Measurements from ENCODE around the gene ZBTB43.
"Not testable (repeated sequence)": the region's sequence is repeated elsewhere in the genome, so short reads cannot be mapped to it uniquely, and the experiment has no call there.

The ZBTB43 gene

DNA sequence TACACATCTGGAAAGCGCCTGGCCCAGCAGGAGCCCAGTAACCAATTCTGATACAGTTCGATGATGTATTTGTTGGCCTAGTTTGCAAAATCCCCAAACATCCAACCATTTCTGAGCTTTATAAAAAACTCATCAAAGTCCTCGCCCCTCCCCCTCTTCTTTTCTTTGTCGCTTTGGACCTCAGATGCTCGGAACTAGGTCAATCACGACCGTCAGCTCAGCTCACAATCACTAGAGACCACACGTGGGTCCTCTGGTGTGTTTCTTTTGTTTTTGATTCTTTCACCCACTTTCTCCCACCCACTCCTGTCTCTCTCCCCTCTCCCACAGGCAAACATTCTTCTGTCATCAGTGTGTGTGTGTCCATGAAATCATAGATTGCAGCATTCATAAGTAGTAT lies 26.7 kb upstream of the ZBTB43 start:
- no peak overlapping the region for H3K9ac ChIP-seq (ENCODE audit: low read length)
- no peaks in the 10 kb centered on the region for H3K36me3 ChIP-seq (ENCODE audit: control insufficient read depth, insufficient read depth, low read length, severe bottlenecking)
- H3K4me3 ChIP-seq (ENCODE audit: low read length), result no peak overlapping the region
- no peaks in the 10 kb centered on the region for H3K4me1 ChIP-seq (ENCODE audit: control insufficient read depth, insufficient read depth, low read length)
- H3K9me3 ChIP-seq (ENCODE audit: control insufficient read depth, low read length), result no peaks in the 10 kb centered on the region
- no peak for DNase-seq (ENCODE audit: low read depth)
- peaks cover 61% of the 10 kb centered on the region for H3K27me3 ChIP-seq (replicated peaks; ENCODE audit: control insufficient read depth, insufficient read depth, low read length)

DNA sequence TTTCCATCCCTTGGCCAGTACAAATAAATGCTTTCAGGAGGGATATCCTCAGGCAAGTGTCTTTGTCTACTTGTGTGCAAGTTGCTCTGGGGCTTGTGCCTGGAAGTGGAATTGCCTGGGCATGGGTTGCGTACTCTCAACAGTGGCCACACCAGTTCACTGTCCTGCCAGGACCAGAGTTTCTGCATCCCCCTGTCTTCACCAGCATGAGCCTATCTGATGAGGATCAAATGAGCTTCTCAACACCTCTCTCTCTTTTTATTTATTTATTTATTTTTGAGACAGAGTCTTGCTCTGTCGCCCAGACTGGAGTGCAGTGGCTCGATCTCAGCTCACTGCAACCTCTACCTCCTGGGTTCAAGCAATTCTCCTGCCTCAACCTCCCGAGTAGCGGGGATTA lies 26.1 kb upstream of the ZBTB43 start:
- not testable (repeated sequence) for H3K9ac ChIP-seq (ENCODE audit: low read length); H3K4me1 ChIP-seq (ENCODE audit: control insufficient read depth, insufficient read depth, low read length); H3K9me3 ChIP-seq (ENCODE audit: control insufficient read depth, low read length); H3K4me3 ChIP-seq (ENCODE audit: low read length); H3K36me3 ChIP-seq (ENCODE audit: control insufficient read depth, insufficient read depth, low read length, severe bottlenecking); DNase-seq (ENCODE audit: low read depth)
- H3K27me3 ChIP-seq (replicated peaks; ENCODE audit: control insufficient read depth, insufficient read depth, low read length), result peaks cover 60% of the 10 kb centered on the region

DNA sequence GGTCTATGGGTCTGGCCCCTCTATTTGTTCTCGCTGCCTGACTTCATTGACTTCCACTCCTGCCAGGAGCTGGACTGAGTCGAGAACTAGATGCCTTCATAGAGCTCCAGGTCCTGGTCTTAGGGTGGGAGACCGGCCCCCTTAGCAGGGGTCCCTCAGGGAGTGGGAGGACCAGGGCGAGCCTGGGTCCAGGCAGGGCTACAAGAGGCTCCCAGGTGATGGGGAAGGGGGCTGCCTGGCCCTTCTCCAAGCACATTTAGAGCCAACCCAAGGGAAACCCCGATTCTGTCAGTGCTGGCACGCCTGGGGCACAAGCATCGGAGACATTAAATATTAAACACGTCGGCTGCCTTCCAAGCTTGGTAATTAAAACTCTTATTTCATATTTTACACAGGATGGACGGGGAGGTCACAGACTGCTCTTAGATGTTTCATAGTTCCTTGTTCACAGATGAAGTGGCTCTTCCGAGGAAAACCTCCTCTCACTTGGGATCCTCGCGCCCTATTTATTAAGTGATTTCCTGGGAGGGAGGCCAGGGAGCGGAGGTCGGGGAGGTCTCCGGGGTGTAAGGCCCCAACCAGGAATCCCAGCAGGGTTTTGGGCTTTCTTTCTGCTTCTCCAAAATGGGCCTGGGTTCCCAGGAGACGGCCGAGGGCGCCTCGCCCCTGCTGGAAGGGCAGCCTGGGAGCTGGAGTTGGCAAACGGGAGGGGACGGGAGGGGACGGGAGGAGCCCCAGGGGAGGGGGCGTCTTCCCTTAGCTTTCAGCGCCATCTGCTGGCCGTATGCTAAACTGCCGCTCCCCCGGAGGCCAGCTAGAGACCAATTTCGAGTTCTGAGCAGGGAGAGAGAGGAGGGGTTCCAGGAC lies 23.4 kb upstream of the ZBTB43 start:
- Histone ChIP-seq H3K9me3 (ENCODE audit: control insufficient read depth, low read length) (no peaks in the 10 kb centered on the region), H3K36me3 (ENCODE audit: control insufficient read depth, insufficient read depth, low read length, severe bottlenecking) (no peaks in the 10 kb centered on the region), H3K4me1 (ENCODE audit: control insufficient read depth, insufficient read depth, low read length) (no peaks in the 10 kb centered on the region), H3K4me3 (ENCODE audit: low read length) (no peak overlapping the region), H3K9ac (ENCODE audit: low read length) (no peak overlapping the region), H3K27me3 (replicated peaks; ENCODE audit: control insufficient read depth, insufficient read depth, low read length) (peaks cover 44% of the 10 kb centered on the region)
- DNase-seq (ENCODE audit: low read depth), result peak; percentile 91

DNA sequence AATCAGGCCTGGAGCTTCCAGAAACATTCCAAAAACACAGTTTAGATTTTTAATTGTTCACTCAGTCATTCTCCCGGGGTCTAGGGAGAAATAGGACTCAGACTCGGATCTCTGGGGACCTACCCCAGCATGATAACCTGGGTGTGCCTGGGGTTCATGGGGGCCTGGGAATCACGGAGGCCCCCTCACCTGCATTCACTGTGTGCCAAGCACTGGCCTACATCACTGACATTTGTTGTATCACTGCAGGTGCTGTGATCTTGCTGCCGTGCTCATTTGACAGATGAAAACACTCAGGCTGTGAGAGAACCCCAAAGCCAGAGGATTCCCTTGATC lies 22.8 kb upstream of the ZBTB43 start:
- no peak overlapping the region for H3K4me3 ChIP-seq (ENCODE audit: low read length)
- H3K27me3 ChIP-seq (replicated peaks; ENCODE audit: control insufficient read depth, insufficient read depth, low read length), result peaks cover 47% of the 10 kb centered on the region
- no peaks in the 10 kb centered on the region for H3K36me3 ChIP-seq (ENCODE audit: control insufficient read depth, insufficient read depth, low read length, severe bottlenecking)
- H3K9ac ChIP-seq (ENCODE audit: low read length), result no peak overlapping the region
- no peak for DNase-seq (ENCODE audit: low read depth)
- no peaks in the 10 kb centered on the region for H3K9me3 ChIP-seq (ENCODE audit: control insufficient read depth, low read length)
- no peaks in the 10 kb centered on the region for H3K4me1 ChIP-seq (ENCODE audit: control insufficient read depth, insufficient read depth, low read length)

DNA sequence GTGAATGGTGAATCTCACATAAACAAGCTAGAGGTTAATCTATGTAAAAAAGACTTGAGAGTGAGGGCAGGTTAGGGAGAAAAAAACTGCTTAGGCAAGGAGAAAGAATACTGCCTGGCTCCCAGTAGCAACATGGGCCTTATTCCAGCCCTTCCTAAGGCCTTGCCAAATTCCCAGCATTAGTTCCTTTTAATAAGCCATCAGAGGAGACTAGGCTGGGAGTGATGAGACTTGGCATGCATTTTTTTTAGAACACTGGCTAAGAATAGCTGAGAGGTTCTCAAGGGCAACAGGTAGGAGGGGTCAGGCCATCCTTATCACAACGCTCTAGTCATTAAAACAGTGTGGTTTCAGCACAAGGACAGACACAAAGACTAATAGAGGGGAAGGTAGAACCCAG lies 20.9 kb upstream of the ZBTB43 start:
- Histone ChIP-seq H3K9ac (ENCODE audit: low read length) (no peak overlapping the region), H3K36me3 (ENCODE audit: control insufficient read depth, insufficient read depth, low read length, severe bottlenecking) (no peaks in the 10 kb centered on the region), H3K9me3 (ENCODE audit: control insufficient read depth, low read length) (no peaks in the 10 kb centered on the region), H3K4me1 (ENCODE audit: control insufficient read depth, insufficient read depth, low read length) (peaks cover 6% of the 10 kb centered on the region), H3K4me3 (ENCODE audit: low read length) (no peak overlapping the region), H3K27me3 (replicated peaks; ENCODE audit: control insufficient read depth, insufficient read depth, low read length) (peaks cover 34% of the 10 kb centered on the region)
- no peak for DNase-seq (ENCODE audit: low read depth)

DNA sequence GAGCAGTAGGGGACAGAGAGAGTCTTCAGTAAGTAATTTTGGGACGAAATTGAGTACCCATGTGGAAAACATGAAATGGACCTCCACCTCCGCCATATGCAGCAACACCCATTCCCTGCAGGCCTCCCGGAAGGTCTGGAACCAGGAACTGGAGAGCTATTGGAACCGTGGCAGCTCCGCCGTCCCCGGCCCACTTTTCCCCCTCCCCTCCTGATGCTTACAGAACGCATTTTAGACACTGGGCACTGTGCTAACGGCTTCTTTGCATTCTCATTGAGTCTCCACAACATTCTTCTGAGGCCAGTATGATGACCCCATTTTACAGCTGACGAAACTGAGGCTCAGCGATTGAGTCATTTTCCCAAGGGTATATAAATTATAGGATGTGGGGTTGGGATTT lies 20.4 kb upstream of the ZBTB43 start:
- no peaks in the 10 kb centered on the region for H3K9me3 ChIP-seq (ENCODE audit: control insufficient read depth, low read length)
- no peak overlapping the region for H3K9ac ChIP-seq (ENCODE audit: low read length)
- H3K4me3 ChIP-seq (ENCODE audit: low read length), result no peak overlapping the region
- no peak for DNase-seq (ENCODE audit: low read depth)
- peaks cover 6% of the 10 kb centered on the region for H3K4me1 ChIP-seq (ENCODE audit: control insufficient read depth, insufficient read depth, low read length)
- H3K36me3 ChIP-seq (ENCODE audit: control insufficient read depth, insufficient read depth, low read length, severe bottlenecking), result no peaks in the 10 kb centered on the region
- peaks cover 33% of the 10 kb centered on the region for H3K27me3 ChIP-seq (replicated peaks; ENCODE audit: control insufficient read depth, insufficient read depth, low read length)

DNA sequence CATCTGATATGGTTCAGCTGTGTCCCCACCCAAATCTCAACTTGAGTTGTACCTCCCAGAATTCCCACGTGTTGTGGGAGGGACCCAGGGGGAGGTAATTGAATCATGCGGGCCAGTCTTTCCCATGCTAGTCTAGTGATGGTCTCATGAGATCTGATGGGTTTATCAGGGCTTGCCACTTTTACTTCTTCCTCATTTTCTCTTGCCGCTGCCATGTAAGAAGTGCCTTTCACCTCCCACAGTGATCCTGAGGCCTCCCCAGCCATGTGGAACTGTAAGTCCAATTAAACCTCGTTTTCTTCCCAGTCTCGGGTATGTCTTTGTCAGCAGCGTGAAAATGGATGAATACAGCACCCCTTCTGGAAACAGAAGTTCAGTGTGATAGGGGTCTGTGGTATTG lies 20.0 kb upstream of the ZBTB43 start:
- H3K27me3 ChIP-seq (replicated peaks; ENCODE audit: control insufficient read depth, insufficient read depth, low read length), result peaks cover 29% of the 10 kb centered on the region
- not testable (repeated sequence) for DNase-seq (ENCODE audit: low read depth); H3K36me3 ChIP-seq (ENCODE audit: control insufficient read depth, insufficient read depth, low read length, severe bottlenecking); H3K9ac ChIP-seq (ENCODE audit: low read length); H3K4me3 ChIP-seq (ENCODE audit: low read length); H3K9me3 ChIP-seq (ENCODE audit: control insufficient read depth, low read length); H3K4me1 ChIP-seq (ENCODE audit: control insufficient read depth, insufficient read depth, low read length)

DNA sequence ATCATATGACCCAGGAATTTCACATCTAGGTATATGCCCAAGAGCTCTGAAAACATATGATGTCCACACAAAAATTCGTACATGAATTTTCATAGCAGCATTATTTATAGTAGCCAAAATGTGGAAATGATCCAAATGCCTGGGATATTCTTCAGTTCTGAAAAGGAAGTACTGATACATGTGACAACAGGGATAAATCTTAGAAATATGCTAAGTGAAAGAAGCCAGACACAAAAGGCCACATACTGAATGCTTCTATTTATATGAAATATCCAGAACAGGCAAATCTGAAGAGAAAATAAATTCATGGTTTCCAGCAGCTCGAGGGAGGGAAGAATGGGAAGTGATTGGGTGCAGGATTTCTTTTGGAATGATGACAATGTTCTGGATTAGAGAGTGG lies 16.8 kb upstream of the ZBTB43 start:
- peak; percentile 63 for DNase-seq (ENCODE audit: low read depth)
- Histone ChIP-seq H3K4me3 (ENCODE audit: low read length) (no peak overlapping the region), H3K27me3 (replicated peaks; ENCODE audit: control insufficient read depth, insufficient read depth, low read length) (peaks cover 11% of the 10 kb centered on the region), H3K9ac (ENCODE audit: low read length) (no peak overlapping the region), H3K9me3 (ENCODE audit: control insufficient read depth, low read length) (no peaks in the 10 kb centered on the region), H3K4me1 (ENCODE audit: control insufficient read depth, insufficient read depth, low read length) (peaks cover 22% of the 10 kb centered on the region), H3K36me3 (ENCODE audit: control insufficient read depth, insufficient read depth, low read length, severe bottlenecking) (no peaks in the 10 kb centered on the region)

DNA sequence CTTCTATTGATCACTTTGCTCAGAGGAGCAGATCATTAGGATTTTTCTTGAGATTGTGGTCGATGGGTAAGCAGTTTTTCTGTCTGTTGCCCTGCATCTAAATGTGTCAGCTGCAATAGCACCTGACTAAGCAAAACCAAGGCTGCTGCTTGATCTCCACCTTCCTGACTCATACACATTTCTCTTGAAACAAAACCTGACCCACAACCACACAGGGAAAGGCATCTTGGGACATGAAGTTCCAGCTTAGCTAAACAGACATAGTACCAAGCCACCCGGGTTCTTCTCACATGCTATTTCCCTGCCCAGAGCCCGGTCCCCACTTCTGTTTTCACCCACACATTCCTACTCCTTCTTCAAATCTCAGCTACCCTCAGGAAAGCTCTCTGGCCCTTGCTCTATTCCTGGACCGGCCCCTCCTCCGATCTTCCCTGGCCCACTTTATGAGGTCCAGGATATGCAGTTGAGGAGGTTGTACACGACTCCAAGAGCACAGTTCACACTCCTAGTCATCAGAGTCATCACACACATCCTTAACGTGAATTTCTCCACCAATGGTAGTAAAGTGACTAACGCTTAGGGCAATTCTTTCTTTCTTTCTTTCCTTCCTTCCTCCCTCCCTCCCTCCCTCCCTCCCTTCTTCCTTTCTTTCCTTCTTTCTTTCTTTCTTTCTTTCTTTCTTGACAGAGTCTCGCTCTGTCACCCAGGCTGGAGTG lies 16.0 kb upstream of the ZBTB43 start:
- no peak overlapping the region for H3K9ac ChIP-seq (ENCODE audit: low read length)
- peak; percentile 62 for DNase-seq (ENCODE audit: low read depth)
- H3K9me3 ChIP-seq (ENCODE audit: control insufficient read depth, low read length), result no peaks in the 10 kb centered on the region
- peaks cover 11% of the 10 kb centered on the region for H3K27me3 ChIP-seq (replicated peaks; ENCODE audit: control insufficient read depth, insufficient read depth, low read length)
- H3K4me1 ChIP-seq (ENCODE audit: control insufficient read depth, insufficient read depth, low read length), result peaks cover 22% of the 10 kb centered on the region
- no peaks in the 10 kb centered on the region for H3K36me3 ChIP-seq (ENCODE audit: control insufficient read depth, insufficient read depth, low read length, severe bottlenecking)
- no peak overlapping the region for H3K4me3 ChIP-seq (ENCODE audit: low read length)

DNA sequence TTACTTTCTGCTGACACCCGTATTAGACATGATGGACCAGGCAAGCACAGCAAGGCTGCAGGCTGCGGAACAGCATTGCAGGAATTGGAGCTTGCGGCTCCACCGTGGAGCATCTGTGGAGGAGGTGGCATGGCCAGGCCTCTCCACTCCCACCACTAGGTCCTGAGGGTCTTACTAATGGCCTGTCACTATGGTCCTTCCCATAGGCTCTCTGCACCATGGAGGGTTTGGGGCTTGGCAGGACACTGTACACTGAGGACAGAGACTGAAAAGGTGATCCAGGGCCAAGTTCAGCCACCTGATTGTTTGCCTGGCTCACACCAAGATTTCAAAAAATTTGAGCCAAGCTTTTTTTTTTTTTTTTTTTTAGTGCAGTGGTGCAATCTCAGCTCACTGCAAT lies 14.3 kb upstream of the ZBTB43 start:
- H3K36me3 ChIP-seq (ENCODE audit: control insufficient read depth, insufficient read depth, low read length, severe bottlenecking), result no peaks in the 10 kb centered on the region
- H3K27me3 ChIP-seq (replicated peaks; ENCODE audit: control insufficient read depth, insufficient read depth, low read length), result peaks cover 5% of the 10 kb centered on the region
- DNase-seq (ENCODE audit: low read depth), result no peak
- no peaks in the 10 kb centered on the region for H3K9me3 ChIP-seq (ENCODE audit: control insufficient read depth, low read length)
- no peak overlapping the region for H3K9ac ChIP-seq (ENCODE audit: low read length)
- H3K4me3 ChIP-seq (ENCODE audit: low read length), result no peak overlapping the region
- H3K4me1 ChIP-seq (ENCODE audit: control insufficient read depth, insufficient read depth, low read length), result peaks cover 22% of the 10 kb centered on the region

DNA sequence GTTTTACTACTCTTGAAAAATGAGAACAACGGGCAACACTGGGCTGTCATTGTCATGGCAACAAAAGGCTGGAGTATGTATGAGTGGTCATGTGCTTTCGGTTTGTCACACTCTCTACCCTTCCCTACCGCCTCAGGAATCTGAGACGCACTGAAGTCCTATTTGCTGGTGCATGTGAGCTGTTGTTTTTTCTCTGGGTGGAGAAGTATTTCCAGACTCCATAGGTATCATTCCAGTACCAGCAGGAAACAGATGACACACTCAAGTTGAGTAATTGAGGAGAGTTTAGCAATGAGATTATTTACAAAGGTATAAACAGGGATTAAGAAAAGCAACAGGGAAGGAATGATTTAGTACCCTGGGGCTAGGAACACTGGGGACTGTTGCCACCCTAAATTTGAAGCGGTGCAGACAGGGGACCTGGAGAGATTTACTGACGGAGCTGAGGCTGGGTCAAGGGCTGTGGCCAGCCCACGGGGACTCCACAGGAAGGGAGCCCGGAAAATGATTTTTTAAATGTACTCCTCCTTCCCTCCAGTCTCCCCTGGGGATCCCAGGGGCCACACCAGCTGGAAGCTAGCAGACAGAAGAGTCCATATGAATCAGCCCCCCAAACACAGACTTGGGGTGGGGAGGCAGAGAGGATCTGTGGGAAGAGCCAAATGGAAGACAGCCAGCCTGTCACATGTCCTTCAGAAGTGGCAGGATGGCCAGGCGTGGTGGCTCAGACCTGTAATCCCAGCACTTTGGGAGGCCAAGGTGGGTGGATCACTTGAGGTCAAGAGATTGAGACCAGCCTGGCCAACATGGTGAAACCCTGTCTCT lies 13.2 kb upstream of the ZBTB43 start:
- Histone ChIP-seq H3K4me1 (ENCODE audit: control insufficient read depth, insufficient read depth, low read length) (peaks cover 22% of the 10 kb centered on the region), H3K27me3 (replicated peaks; ENCODE audit: control insufficient read depth, insufficient read depth, low read length) (peaks cover 4% of the 10 kb centered on the region), H3K4me3 (ENCODE audit: low read length) (no peak overlapping the region), H3K9me3 (ENCODE audit: control insufficient read depth, low read length) (no peaks in the 10 kb centered on the region), H3K36me3 (ENCODE audit: control insufficient read depth, insufficient read depth, low read length, severe bottlenecking) (no peaks in the 10 kb centered on the region), H3K9ac (ENCODE audit: low read length) (no peak overlapping the region)
- DNase-seq (ENCODE audit: low read depth), result peak; percentile 93
